HFF-Myc (cell line): ENCODE results near the gene CDH4.

Source experiments
- DNase-seq: peaks from one replicate; pipeline ENCODE4 v3.0.0-alpha.2; 2011; ENCODE audit warnings: low read depth; ENCODE audit errors: extremely low read depth
- H3K4me3 ChIP-seq: replicated peaks from 2 replicates; pipeline ENCODE4 v1.5.1; 2011; ENCODE audit warnings: low read depth, mild to moderate bottlenecking, control low read depth, low read length
- TF ChIP-seq, protein P1 (sequence below): IDR thresholded peaks from 2 replicates; pipeline ENCODE4 v1.5.1; 2012; ENCODE audit warnings: mild to moderate bottlenecking, low read depth, low read length, control low read depth; ENCODE audit errors: missing control alignments

CDH4 gene

GRCh38 chr20:61566691-61567090 is 314.6 kb downstream of the CDH4 start:
- no peak overlapping the region for H3K4me3 ChIP-seq
- no peak for DNase-seq
- TF ChIP-seq, protein P1, sequence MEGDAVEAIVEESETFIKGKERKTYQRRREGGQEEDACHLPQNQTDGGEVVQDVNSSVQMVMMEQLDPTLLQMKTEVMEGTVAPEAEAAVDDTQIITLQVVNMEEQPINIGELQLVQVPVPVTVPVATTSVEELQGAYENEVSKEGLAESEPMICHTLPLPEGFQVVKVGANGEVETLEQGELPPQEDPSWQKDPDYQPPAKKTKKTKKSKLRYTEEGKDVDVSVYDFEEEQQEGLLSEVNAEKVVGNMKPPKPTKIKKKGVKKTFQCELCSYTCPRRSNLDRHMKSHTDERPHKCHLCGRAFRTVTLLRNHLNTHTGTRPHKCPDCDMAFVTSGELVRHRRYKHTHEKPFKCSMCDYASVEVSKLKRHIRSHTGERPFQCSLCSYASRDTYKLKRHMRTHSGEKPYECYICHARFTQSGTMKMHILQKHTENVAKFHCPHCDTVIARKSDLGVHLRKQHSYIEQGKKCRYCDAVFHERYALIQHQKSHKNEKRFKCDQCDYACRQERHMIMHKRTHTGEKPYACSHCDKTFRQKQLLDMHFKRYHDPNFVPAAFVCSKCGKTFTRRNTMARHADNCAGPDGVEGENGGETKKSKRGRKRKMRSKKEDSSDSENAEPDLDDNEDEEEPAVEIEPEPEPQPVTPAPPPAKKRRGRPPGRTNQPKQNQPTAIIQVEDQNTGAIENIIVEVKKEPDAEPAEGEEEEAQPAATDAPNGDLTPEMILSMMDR, result no peak

DNA sequence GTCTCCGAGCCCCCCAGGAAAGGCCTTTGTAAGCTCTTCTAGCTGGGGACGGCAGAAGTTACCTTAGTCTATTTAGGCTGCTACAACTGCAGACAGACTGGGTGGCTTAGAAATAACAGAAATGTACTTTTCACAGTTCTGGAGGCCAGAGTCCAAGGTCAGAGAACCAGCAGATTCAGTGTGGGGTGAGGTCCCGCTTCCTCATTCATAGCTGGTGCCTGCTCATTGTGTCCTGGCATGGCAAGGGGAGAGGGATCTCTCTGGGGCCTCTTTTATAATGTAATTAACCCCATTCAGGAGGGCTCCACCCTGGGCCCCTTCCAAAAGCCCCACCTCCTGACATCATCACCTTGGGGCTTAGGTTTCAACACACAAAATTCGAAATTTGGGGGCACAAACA is 315.1 kb downstream of the CDH4 start:
- H3K4me3 ChIP-seq, result no peak overlapping the region
- TF ChIP-seq, protein P1, result no peak
- DNase-seq, result no peak

DNA sequence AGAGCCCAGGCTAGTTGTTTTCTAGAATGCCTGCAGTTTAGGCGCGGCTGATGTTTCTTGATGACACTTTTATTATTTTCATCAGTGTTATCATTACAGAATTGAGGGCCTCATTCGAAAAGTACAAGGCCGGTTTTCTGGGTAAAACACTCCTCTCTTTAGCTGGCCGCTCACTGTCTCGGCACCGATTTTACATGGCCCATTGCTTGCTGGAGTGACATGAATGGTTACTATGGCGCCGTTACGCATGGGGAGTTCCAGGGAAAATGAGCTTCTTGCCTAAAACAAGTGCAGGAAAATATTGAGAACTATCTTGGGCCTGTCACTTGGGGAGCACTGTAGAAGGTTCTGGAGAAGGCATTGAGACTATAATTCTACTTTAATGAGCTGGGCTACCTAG is 317.8 kb downstream of the CDH4 start:
- no peak for DNase-seq
- TF ChIP-seq, protein P1, result no peak
- no peak overlapping the region for H3K4me3 ChIP-seq

GRCh38 chr20:61570646-61571195 is 318.7 kb downstream of the CDH4 start:
- H3K4me3 ChIP-seq, result no peak overlapping the region
- TF ChIP-seq, protein P1, result no peak
- DNase-seq, result no peak

- no peak for DNase-seq
- TF ChIP-seq, protein P1, result no peak
- H3K4me3 ChIP-seq, result no peak overlapping the region
Measured at GRCh38 chr20:61571221-61571620, 319.2 kb downstream of the CDH4 start.

DNA sequence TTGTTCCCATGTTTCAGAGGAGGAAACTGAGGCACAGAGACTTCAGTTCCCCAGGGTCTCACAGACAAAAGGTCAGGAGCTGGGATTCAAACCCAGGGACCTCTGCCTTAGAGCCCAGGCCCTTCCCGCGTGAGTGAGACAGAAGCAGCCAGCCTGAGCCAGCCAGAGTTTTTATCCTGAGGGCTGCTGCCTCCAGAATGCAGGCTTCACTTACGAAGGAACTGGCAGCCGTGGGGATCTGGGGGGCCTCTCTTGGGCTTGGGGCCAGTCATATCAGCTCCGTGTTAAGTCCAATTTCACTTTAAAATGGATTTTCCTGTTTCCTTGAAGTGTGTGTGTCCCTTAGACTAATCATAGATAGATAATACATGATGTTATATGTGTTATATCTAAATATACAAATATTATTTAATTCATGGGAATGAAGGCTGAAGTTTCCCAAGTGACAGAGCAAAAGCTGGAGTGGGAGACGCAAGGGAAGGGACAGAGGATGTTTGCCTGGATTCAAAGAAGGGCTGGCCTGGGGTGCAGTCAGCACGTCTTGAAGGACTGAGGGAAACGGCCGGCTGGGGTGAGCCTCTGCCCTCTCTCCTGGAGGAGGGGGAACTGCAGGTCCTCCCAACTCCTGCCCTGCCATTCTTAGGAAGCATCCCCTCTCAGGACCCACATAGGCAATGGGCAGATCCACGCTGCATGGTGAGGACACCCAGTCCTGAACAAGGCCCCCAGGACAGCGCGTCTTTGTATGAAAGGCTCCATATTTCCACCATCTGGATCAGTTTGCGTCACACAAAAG is 320.1 kb downstream of the CDH4 start:
- no peak overlapping the region for H3K4me3 ChIP-seq
- DNase-seq, result no peak
- TF ChIP-seq, protein P1, result no peak

DNA sequence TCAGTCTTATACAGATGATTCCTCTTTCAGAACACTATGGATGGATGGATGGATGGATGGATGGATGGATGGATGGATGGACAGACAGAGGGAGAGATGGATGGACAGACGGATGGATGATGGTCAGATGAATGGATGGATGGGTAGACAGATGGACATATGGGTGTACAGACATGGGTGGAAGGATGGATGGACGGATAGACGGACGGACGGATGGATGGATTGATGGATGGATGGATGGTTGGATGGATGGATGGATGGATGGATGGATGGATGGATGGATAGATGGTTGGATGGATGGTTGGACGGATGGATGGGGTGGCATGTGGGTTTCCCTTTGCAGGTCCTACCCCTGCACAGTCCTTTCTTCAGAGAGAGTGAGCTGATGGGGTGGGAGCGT is 320.7 kb downstream of the CDH4 start:
- no peak for DNase-seq
- TF ChIP-seq, protein P1, result no peak
- no peak overlapping the region for H3K4me3 ChIP-seq
